ENCODE data around the gene RNASEH2A. TPM values are rescaled to one million over a fixed set of nuclear protein-coding genes. Genes with fewer than 3 reads are reported as not detected.

The RNASEH2A gene
- polyA plus RNA-seq, 1 donor from 2014 or later, result 28.2 TPM

DNA sequence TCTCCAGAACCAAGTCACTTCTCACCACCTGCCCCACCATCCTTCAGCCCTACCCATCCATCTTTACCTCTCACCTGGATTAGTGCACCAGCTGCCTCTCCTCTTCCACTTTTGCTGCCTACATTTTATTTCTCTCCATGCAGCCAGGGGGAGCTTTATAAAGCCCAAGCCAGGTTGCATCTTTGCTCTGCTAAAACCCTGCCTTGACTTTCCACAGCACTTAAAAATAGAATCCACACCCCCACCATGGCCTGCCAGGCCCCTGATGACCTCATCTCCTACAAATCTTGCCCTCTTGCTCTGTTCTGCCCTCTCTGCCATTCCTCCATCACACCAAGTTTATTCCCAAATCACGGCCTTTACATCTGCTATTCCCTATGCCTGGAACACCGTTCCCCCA, 32.8 kb upstream of the RNASEH2A start:
- Histone ChIP-seq H3K27me3 (ENCODE audit: insufficient read depth, low read depth, low read length) (no peaks in the 10 kb centered on the region), H3K4me2 (ENCODE audit: low read length) (no peak overlapping the region), H3K9ac (ENCODE audit: low read length) (no peak overlapping the region), H4K20me1 (ENCODE audit: insufficient read depth) (no peaks in the 10 kb centered on the region), H3F3A (ENCODE audit: insufficient read depth, low read length, poor library complexity, severe bottlenecking) (no peaks in the 10 kb centered on the region), H3K4me3 (ENCODE audit: low read length) (no peak overlapping the region), H3K9me3 (ENCODE audit: low read length) (no peaks in the 10 kb centered on the region), H3K9me2 (ENCODE audit: insufficient read depth, low read length) (no peaks in the 10 kb centered on the region), H3K36me3 (ENCODE audit: insufficient read depth, low read length) (no peaks in the 10 kb centered on the region), H3K27ac (ENCODE audit: low read length) (no peak overlapping the region), H3K79me2 (replicated peaks; ENCODE audit: insufficient read depth, low read length) (no peaks in the 10 kb centered on the region), H2AFZ (ENCODE audit: low read depth, low read length) (no peak overlapping the region)
- TF ChIP-seq EP300 (conservative IDR thresholded peaks at IDR 0.05; ENCODE audit: poor library complexity, severe bottlenecking) (no peak), EZH2 (IDR thresholded peaks at IDR 0.05; ENCODE audit: borderline replicate concordance, insufficient read depth, low read length, poor library complexity, severe bottlenecking) (no peak)
- TF ChIP-seq, protein P1, sequence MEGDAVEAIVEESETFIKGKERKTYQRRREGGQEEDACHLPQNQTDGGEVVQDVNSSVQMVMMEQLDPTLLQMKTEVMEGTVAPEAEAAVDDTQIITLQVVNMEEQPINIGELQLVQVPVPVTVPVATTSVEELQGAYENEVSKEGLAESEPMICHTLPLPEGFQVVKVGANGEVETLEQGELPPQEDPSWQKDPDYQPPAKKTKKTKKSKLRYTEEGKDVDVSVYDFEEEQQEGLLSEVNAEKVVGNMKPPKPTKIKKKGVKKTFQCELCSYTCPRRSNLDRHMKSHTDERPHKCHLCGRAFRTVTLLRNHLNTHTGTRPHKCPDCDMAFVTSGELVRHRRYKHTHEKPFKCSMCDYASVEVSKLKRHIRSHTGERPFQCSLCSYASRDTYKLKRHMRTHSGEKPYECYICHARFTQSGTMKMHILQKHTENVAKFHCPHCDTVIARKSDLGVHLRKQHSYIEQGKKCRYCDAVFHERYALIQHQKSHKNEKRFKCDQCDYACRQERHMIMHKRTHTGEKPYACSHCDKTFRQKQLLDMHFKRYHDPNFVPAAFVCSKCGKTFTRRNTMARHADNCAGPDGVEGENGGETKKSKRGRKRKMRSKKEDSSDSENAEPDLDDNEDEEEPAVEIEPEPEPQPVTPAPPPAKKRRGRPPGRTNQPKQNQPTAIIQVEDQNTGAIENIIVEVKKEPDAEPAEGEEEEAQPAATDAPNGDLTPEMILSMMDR (IDR thresholded peaks at IDR 0.05; ENCODE audit: poor library complexity, severe bottlenecking), result peak; percentile 49

DNA sequence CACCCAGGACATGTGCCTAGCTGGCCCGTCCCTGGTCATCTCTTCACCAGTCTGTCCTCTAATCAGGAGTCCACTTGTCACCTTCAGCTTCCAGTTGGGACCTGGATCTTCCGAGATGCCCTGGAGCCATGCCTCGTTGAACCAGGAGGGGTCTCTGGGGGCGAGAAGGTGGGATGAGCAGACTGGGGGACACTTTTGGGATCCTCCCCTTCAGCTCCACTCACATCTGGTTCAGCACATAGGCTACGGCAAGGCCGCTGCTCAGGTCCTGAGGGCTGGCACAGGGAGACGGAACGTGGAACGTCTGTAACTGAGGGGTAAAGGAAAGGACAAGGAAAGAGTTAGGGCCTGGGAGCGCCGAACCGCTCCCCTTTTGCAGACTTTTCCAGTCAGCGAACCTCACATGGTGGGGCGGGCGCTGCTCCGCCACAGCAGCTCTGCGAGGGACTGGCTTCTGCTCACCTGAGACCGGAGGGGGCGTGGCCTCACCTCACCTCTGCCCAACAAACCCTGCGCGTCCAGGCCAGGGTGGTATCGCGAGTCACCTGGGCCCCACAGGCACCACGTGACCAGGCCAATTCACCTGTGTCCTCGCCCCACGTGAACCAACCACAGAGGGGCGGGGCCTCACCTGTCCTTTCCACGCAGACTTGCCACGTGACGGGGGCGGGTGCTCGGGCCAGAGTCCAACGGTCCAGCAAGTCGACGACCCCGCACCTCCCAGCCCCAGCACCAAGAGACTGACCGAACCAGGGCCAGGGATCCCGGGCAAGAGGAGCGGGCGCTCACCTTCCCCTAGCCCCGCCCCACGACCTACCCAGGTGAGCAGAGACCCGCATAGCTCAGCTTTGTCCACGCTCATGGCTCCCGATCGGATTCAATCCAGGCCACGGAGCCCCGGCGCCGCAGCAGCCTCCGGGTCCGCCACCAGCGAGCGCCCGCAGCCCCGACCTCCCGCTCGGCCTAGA, 31.5 kb upstream of the RNASEH2A start, which contains the start of gene HOOK2:
TSS of gene HOOK2 (minus strand) at position 965 of the 968 bp plus-strand sequence. CDS start at position 862, 103 bp downstream.
- H3K27me3 ChIP-seq (ENCODE audit: insufficient read depth, low read depth, low read length), result no peaks in the 10 kb centered on the region
- no peaks in the 10 kb centered on the region for H3K9me3 ChIP-seq (ENCODE audit: low read length)
- no peaks in the 10 kb centered on the region for H3F3A ChIP-seq (ENCODE audit: insufficient read depth, low read length, poor library complexity, severe bottlenecking)
- H4K20me1 ChIP-seq (ENCODE audit: insufficient read depth), result no peaks in the 10 kb centered on the region
- TF ChIP-seq EP300 (conservative IDR thresholded peaks at IDR 0.05; ENCODE audit: poor library complexity, severe bottlenecking) (no peak), RAD21 (conservative IDR thresholded peaks at IDR 0.05) (no peak), MXI1 (conservative IDR thresholded peaks at IDR 0.05; ENCODE audit: poor library complexity, severe bottlenecking) (peak; percentile 75), REST (IDR thresholded peaks at IDR 0.05; ENCODE audit: borderline replicate concordance) (no peak), POLR2AphosphoS5 (IDR thresholded peaks at IDR 0.05) (peak; percentile 70), SMC3 (conservative IDR thresholded peaks at IDR 0.05; ENCODE audit: poor library complexity) (no peak), EZH2 (IDR thresholded peaks at IDR 0.05; ENCODE audit: borderline replicate concordance, insufficient read depth, low read length, poor library complexity, severe bottlenecking) (no peak), TAF1 (IDR thresholded peaks at IDR 0.05; ENCODE audit: low read depth) (no peak)
- TF ChIP-seq, protein P1 (IDR thresholded peaks at IDR 0.05; ENCODE audit: poor library complexity, severe bottlenecking), result no peak
- H3K4me3 ChIP-seq (ENCODE audit: low read length), result peak within 1 kb of the TSS; percentile 76
- H2AFZ ChIP-seq (ENCODE audit: low read depth, low read length), result peak within 1 kb of the TSS; percentile 62
- H3K9me2 ChIP-seq (ENCODE audit: insufficient read depth, low read length), result no peaks in the 10 kb centered on the region
- no peak within 1 kb of the TSS for H3K27ac ChIP-seq (ENCODE audit: low read length)
- H3K79me2 ChIP-seq (replicated peaks; ENCODE audit: insufficient read depth, low read length), result no peaks in the 10 kb centered on the region
- peak within 1 kb of the TSS; percentile 81 for H3K4me2 ChIP-seq (ENCODE audit: low read length)
- peak within 1 kb of the TSS; percentile 86 for H3K9ac ChIP-seq (ENCODE audit: low read length)
- no peaks in the 10 kb centered on the region for H3K36me3 ChIP-seq (ENCODE audit: insufficient read depth, low read length)

Data from neural cell (in vitro differentiated cells).